Upper lobe of left lung (tissue), 6 donors: ENCODE measurements around the gene GLUL. TPM values are rescaled to one million over a fixed set of nuclear protein-coding genes. Genes with fewer than 3 reads are reported as not detected.

Source experiments
- ATAC-seq, 2 donors: fragments of 200-7000 bp; cut with Tn5 transposase; one replicate each; pipeline ENCODE4 v1.9.1; 2022; ENCODE audit warnings: mild to moderate bottlenecking in 2 of 2, moderate library complexity in 2 of 2; ENCODE audit not compliant: low FRiP score in 2 of 2
- DNase-seq, 2 donors: peaks; one replicate each; pipeline ENCODE4 v3.0.0-alpha.2; 2019 to 2020
- H3K27ac ChIP-seq, 4 donors: fragments of 200-600 bp; sonication (generic); one replicate each; pipeline ENCODE4 v1.5.1; 2016 to 2019
- H3K27me3 ChIP-seq, 4 donors: fragments of 200-600 bp; sonication (generic); one replicate each; pipeline ENCODE4 v1.5.1; 2017 to 2019
- H3K36me3 ChIP-seq, 4 donors: fragments of 200-600 bp; sonication (generic); one replicate each; pipeline ENCODE4 v1.5.1; 2016 to 2019
- H3K4me1 ChIP-seq, 4 donors: fragments of 200-600 bp; sonication (generic); one replicate each; pipeline ENCODE4 v1.5.1; 2018 to 2019
- H3K4me3 ChIP-seq, 4 donors: fragments of 200-600 bp; sonication (generic); one replicate each; pipeline ENCODE4 v1.5.1; 2017 to 2019; ENCODE audit warnings: mild to moderate bottlenecking in 2 of 4, moderate library complexity in 1 of 4
- H3K9me3 ChIP-seq, 4 donors: fragments of 200-600 bp; sonication (generic); one replicate each; pipeline ENCODE4 v1.5.1; 2018 to 2019
- CTCF ChIP-seq, 6 experiments: fragments of 450-650 bp in 4 of 6; fragments of 200-600 bp in 2 of 6; sonication (generic) in 2 of 6; IDR thresholded peaks; one replicate each; pipeline ENCODE4 v1.5.1; 2016 to 2019; ENCODE audit warnings: antibody characterized with exemption in 6 of 6
- EP300 ChIP-seq, 4 donors: sonication (generic); formaldehyde crosslinking; IDR thresholded peaks; one replicate each; pipeline ENCODE4 v1.5.1; 2017; ENCODE audit warnings: antibody characterized with exemption in 4 of 4, control low read depth in 2 of 4
- POLR2A ChIP-seq, 4 donors: fragments of 450-650 bp; IDR thresholded peaks; one replicate each; pipeline ENCODE4 v1.5.1; 2016 to 2017; ENCODE audit warnings: antibody characterized with exemption in 4 of 4, mild to moderate bottlenecking in 2 of 4
- POLR2AphosphoS5 ChIP-seq, 2 donors: sonication (generic); formaldehyde crosslinking; IDR thresholded peaks; one replicate each; pipeline ENCODE4 v1.5.1; 2017; ENCODE audit warnings: antibody characterized with exemption in 2 of 2
- WGBS, 2 donors: methylation state at CpG; one replicate each; pipeline ENCODE4 v1.1.5; 2017 to 2018; 5-methylcytosine and 5-hydroxymethylcytosine counted together
- total RNA-seq, 6 donors: library from RNA; depleted of rRNA in 4 of 6; stranded (reverse); fragments of >200 nt in 4 of 6; gene quantifications; one replicate each; pipeline versions ENCODE4 v1.1.0 to v1.2.1, GENCODE V29; 2016 to 2021
- donor health status: DM: no; HTN: no; CAD: no; lungs with moderate emphysema.
- donor health status: DM: no; HTN: yes; CAD: no; lungs with severe emphysema.

GLUL gene
- total RNA-seq, 6 donors from 2014 or later, result 1,145 to 1,831 (median 1,583) TPM

GRCh38 chr1:182374101-182374834, 17.3 kb downstream of the GLUL start:
- no peak overlapping the region for H3K27ac ChIP-seq
- no peak overlapping the region for H3K4me3 ChIP-seq
- 64 to 69% methylated on average over 5 of the region's 5 CpGs for WGBS, 2 donors
- no peak for ATAC-seq
- no peaks in the 10 kb centered on the region for H3K9me3 ChIP-seq
- H3K36me3 ChIP-seq, result no peaks in the 10 kb centered on the region
- DNase-seq, result no peak
- no peaks in the 10 kb centered on the region for H3K4me1 ChIP-seq
- no peak for TF ChIP-seq EP300 (IDR thresholded peaks at IDR 0.05)
- no peak for TF ChIP-seq CTCF (IDR thresholded peaks at IDR 0.05)
- TF ChIP-seq POLR2AphosphoS5 (IDR thresholded peaks at IDR 0.05), result no peak
- no peak for TF ChIP-seq POLR2A (IDR thresholded peaks at IDR 0.05)
- no peaks in the 10 kb centered on the region for H3K27me3 ChIP-seq

- H3K9me3 ChIP-seq, result no peaks in the 10 kb centered on the region
- ATAC-seq, result no peak
- TF ChIP-seq CTCF (IDR thresholded peaks at IDR 0.05), result no peak
- no peak for TF ChIP-seq POLR2AphosphoS5 (IDR thresholded peaks at IDR 0.05)
- TF ChIP-seq EP300 (IDR thresholded peaks at IDR 0.05), result no peak
- no peak for TF ChIP-seq POLR2A (IDR thresholded peaks at IDR 0.05)
- no peak overlapping the region for H3K4me3 ChIP-seq
- H3K36me3 ChIP-seq, result no peaks in the 10 kb centered on the region
- peaks cover 0 to 5% (median 0%) of the 10 kb centered on the region in 4 donors for H3K4me1 ChIP-seq
- WGBS, 2 donors, result 60 to 67% methylated on average over 3 of the region's 3 CpGs
- H3K27ac ChIP-seq, result no peak overlapping the region
- no peaks in the 10 kb centered on the region for H3K27me3 ChIP-seq
- DNase-seq, result no peak
These were observed 21.1 kb downstream of the GLUL start for GRCh38 chr1:182370532-182370931.

DNA sequence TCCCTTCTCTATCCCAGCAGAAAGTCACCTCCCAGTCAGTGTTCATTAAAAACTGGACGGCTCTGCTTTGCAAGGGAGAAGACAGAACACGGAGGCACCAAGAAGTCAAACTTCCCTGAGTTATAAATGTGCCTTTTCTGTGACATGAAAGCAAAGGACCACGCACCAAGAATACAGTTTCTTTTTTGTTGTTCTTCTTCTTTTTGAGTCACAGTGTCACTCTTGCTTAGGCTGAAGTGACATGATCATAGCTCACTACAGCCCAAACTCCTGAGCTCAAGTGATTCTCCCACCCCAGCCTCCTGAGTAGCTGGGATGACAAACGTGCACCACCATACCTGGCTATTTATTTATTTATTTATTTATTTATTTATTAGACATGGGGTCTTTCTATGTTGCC, 22.7 kb downstream of the GLUL start:
- H3K27ac ChIP-seq, result no peak overlapping the region
- no peak for ATAC-seq
- WGBS, 2 donors, result 58 to 70% methylated on average over 4 of the region's 4 CpGs

GRCh38 chr1:182368358-182368757, 23.2 kb downstream of the GLUL start:
- 51 to 52% methylated on average over 4 of the region's 4 CpGs for WGBS, 2 donors
- no peak for TF ChIP-seq POLR2A (IDR thresholded peaks at IDR 0.05)
- no peak for TF ChIP-seq POLR2AphosphoS5 (IDR thresholded peaks at IDR 0.05)
- no peak for TF ChIP-seq CTCF (IDR thresholded peaks at IDR 0.05)
- no peak for TF ChIP-seq EP300 (IDR thresholded peaks at IDR 0.05)
- Histone ChIP-seq H3K27ac (no peak overlapping the region), H3K4me1 (peaks cover 0 to 5% (median 0%) of the 10 kb centered on the region in 4 donors), H3K4me3 (no peak overlapping the region), H3K9me3 (no peaks in the 10 kb centered on the region), H3K36me3 (no peaks in the 10 kb centered on the region), H3K27me3 (no peaks in the 10 kb centered on the region)
- DNase-seq (no peak), ATAC-seq (no peak)

More for the DNA sequence above, 22.7 kb downstream of the GLUL start:
- Histone ChIP-seq H3K4me3 (no peak overlapping the region), H3K9me3 (no peaks in the 10 kb centered on the region), H3K36me3 (no peaks in the 10 kb centered on the region), H3K27me3 (no peaks in the 10 kb centered on the region), H3K4me1 (peaks cover 0 to 5% (median 0%) of the 10 kb centered on the region in 4 donors)
- TF ChIP-seq POLR2AphosphoS5 (IDR thresholded peaks at IDR 0.05), result no peak
- TF ChIP-seq EP300 (IDR thresholded peaks at IDR 0.05), result no peak
- no peak for TF ChIP-seq CTCF (IDR thresholded peaks at IDR 0.05)
- DNase-seq, result no peak

DNA sequence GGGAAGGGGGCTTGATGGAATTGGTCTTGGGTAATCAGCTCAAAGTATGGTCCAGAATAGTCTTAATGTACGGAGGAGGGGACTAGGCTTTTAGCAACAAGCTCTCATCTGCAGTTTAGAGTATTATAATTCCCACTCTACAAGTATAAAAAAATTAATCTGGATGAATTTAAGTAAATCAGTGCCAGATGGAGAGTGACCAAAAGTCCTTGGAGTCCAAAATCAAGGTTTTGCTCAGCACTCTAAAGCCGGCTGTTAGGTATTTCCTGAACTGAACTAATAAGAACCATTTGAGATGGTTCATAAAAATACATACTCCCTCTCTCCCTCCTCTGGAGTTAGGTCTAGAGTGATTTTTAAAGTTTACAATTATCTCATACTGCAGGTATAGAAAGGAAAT, 23.7 kb downstream of the GLUL start:
- H3K4me1 ChIP-seq, result peaks cover 0 to 5% (median 0%) of the 10 kb centered on the region in 4 donors
- H3K27me3 ChIP-seq, result no peaks in the 10 kb centered on the region
- no peak overlapping the region for H3K4me3 ChIP-seq
- ATAC-seq, result no peak
- no peaks in the 10 kb centered on the region for H3K9me3 ChIP-seq
- WGBS, 2 donors, result 62 to 75% methylated on average over 2 of the region's 2 CpGs
- H3K36me3 ChIP-seq, result no peaks in the 10 kb centered on the region
- no peak for DNase-seq
- H3K27ac ChIP-seq, result no peak overlapping the region
- no peak for TF ChIP-seq POLR2A (IDR thresholded peaks at IDR 0.05)
- TF ChIP-seq POLR2AphosphoS5 (IDR thresholded peaks at IDR 0.05), result no peak
- no peak for TF ChIP-seq CTCF (IDR thresholded peaks at IDR 0.05)
- TF ChIP-seq EP300 (IDR thresholded peaks at IDR 0.05), result no peak
